H9 (cell line): ENCODE data around the gene GGT6. TPM values are rescaled to one million over a fixed set of nuclear protein-coding genes. Genes with fewer than 3 reads are reported as not detected.

ENCODE experiments used
- DNase-seq: peaks from one replicate; pipeline ENCODE4 v3.0.0-alpha.2; 2017
- H2AFZ ChIP-seq: one replicate; pipeline ENCODE4 v1.6.1; 2013; ENCODE audit warnings: mild to moderate bottlenecking, low read length, control low read depth, moderate library complexity
- H2AK5ac ChIP-seq: 2 replicates; pipeline ENCODE4 v1.6.1; 2013; ENCODE audit warnings: low read length, control low read depth, mixed read lengths; ENCODE audit not compliant: insufficient read length
- H2BK120ac ChIP-seq: one replicate; pipeline ENCODE4 v1.6.1; 2013; ENCODE audit warnings: low read depth, mild to moderate bottlenecking, low read length, control low read depth, inconsistent platforms; ENCODE audit not compliant: poor library complexity, severe bottlenecking
- H2BK12ac ChIP-seq: 2 replicates; pipeline ENCODE4 v1.6.1; 2013; ENCODE audit warnings: low read length, control low read depth, mixed read lengths, low read depth; ENCODE audit not compliant: insufficient read length
- H2BK15ac ChIP-seq: 2 replicates; pipeline ENCODE4 v1.6.1; 2013; ENCODE audit warnings: low read depth, low read length, control low read depth
- H2BK20ac ChIP-seq: one replicate; pipeline ENCODE4 v1.6.1; 2013; ENCODE audit warnings: low read depth, mild to moderate bottlenecking, low read length, control low read depth, inconsistent platforms; ENCODE audit not compliant: poor library complexity, severe bottlenecking
- H2BK5ac ChIP-seq: 2 replicates; pipeline ENCODE4 v1.6.1; 2013; ENCODE audit warnings: low read length, control low read depth, mixed read lengths; ENCODE audit not compliant: insufficient read length
- H3K14ac ChIP-seq: 2 replicates; pipeline ENCODE4 v1.6.1; 2013; ENCODE audit warnings: low read length, control low read depth; ENCODE audit not compliant: insufficient read depth
- H3K18ac ChIP-seq: 2 replicates; pipeline ENCODE4 v1.6.1; 2013; ENCODE audit warnings: low read depth, mild to moderate bottlenecking, mixed read lengths, low read length, control low read depth; ENCODE audit not compliant: insufficient read length
- H3K23ac ChIP-seq: 2 replicates; pipeline ENCODE4 v1.6.1; 2013; ENCODE audit warnings: low read length, control low read depth, mixed read lengths, low read depth; ENCODE audit not compliant: insufficient read length
- H3K23me2 ChIP-seq: 2 replicates; pipeline ENCODE4 v1.6.1; 2013; ENCODE audit warnings: low read depth, mild to moderate bottlenecking, mixed read lengths, low read length, control low read depth; ENCODE audit not compliant: insufficient read length, poor library complexity, severe bottlenecking
- H3K27ac ChIP-seq: 2 replicates; pipeline ENCODE4 v1.5.1; 2013; ENCODE audit warnings: low read length, control low read depth, mixed read lengths, low read depth; ENCODE audit not compliant: insufficient read length
- H3K27me3 ChIP-seq: 2 replicates; pipeline ENCODE4 v1.6.1; 2013; ENCODE audit warnings: low read length, control low read depth, inconsistent platforms; ENCODE audit not compliant: insufficient read depth
- H3K4ac ChIP-seq: 2 replicates; pipeline ENCODE4 v1.6.1; 2013; ENCODE audit warnings: low read depth, mild to moderate bottlenecking, control low read depth, inconsistent platforms, low read length, moderate library complexity
- H3K4me1 ChIP-seq: 2 replicates; pipeline ENCODE4 v1.6.1; 2013; ENCODE audit warnings: low read length, control low read depth, inconsistent platforms; ENCODE audit not compliant: insufficient read depth
- H3K4me2 ChIP-seq: 2 replicates; pipeline ENCODE4 v1.6.1; 2013; ENCODE audit warnings: low read length, control low read depth, mixed read lengths; ENCODE audit not compliant: insufficient read length, insufficient read depth
- H3K56ac ChIP-seq: 2 replicates; pipeline ENCODE4 v1.6.1; 2013; ENCODE audit warnings: low read depth, mild to moderate bottlenecking, mixed read lengths, low read length, control low read depth; ENCODE audit not compliant: insufficient read length
- H3K79me1 ChIP-seq: 2 replicates; pipeline ENCODE4 v1.6.1; 2013; ENCODE audit warnings: low read depth, mild to moderate bottlenecking, moderate library complexity, low read length, control low read depth, inconsistent platforms; ENCODE audit not compliant: insufficient read depth, poor library complexity, severe bottlenecking
- H3K79me2 ChIP-seq: 2 replicates; pipeline ENCODE4 v1.6.1; 2013; ENCODE audit warnings: low read length, control low read depth, inconsistent platforms; ENCODE audit not compliant: insufficient read depth
- H3K9ac ChIP-seq: 2 replicates; pipeline ENCODE4 v1.6.1; 2013; ENCODE audit warnings: low read length, control low read depth, mixed read lengths; ENCODE audit not compliant: insufficient read length; ENCODE audit errors: extremely low read depth
- H3K9me3 ChIP-seq: one replicate; pipeline ENCODE4 v1.6.1; 2013; ENCODE audit warnings: low read depth, low read length, inconsistent platforms; ENCODE audit not compliant: control insufficient read depth
- H3T11ph ChIP-seq: one replicate; pipeline ENCODE4 v1.6.1; 2013; ENCODE audit warnings: mild to moderate bottlenecking, low read length, control low read depth, inconsistent platforms
- H4K20me1 ChIP-seq: one replicate; pipeline ENCODE4 v1.6.1; 2013; ENCODE audit not compliant: control insufficient read depth, insufficient read length, insufficient read depth
- H4K5ac ChIP-seq: 2 replicates; pipeline ENCODE4 v1.6.1; 2013; ENCODE audit warnings: low read depth, mild to moderate bottlenecking, mixed read lengths, low read length, control low read depth; ENCODE audit not compliant: insufficient read length
- H4K8ac ChIP-seq: replicated peaks from 2 replicates; pipeline ENCODE4 v1.6.1; 2013; ENCODE audit warnings: low read length, control low read depth, mixed read lengths, low read depth; ENCODE audit not compliant: insufficient read length
- H4K91ac ChIP-seq: 2 replicates; pipeline ENCODE4 v1.6.1; 2013; ENCODE audit warnings: low read depth, mild to moderate bottlenecking, moderate library complexity, mixed read lengths, low read length, control low read depth; ENCODE audit not compliant: insufficient read length
- H3K27ac Mint-ChIP-seq, 3 experiments: 2 replicates in 2 of 3; 3 replicates in 1 of 3; pipeline ENCODE4 v1.8.0; 2020 to 2021; ENCODE audit warnings: mixed read lengths in 3 of 3, mild to moderate bottlenecking in 1 of 3, moderate library complexity in 1 of 3
- H3K27me3 Mint-ChIP-seq: 2 replicates; pipeline ENCODE4 v1.8.0; 2021; ENCODE audit warnings: low read depth, mild to moderate bottlenecking, moderate library complexity, mixed read lengths
- H3K36me3 Mint-ChIP-seq, 3 experiments: 2 replicates in 2 of 3; 3 replicates in 1 of 3; pipeline ENCODE4 v1.8.0; 2020 to 2021; ENCODE audit warnings: low read depth in 3 of 3, mixed read lengths in 3 of 3; ENCODE audit not compliant: insufficient read depth in 1 of 3
- H3K4me1 Mint-ChIP-seq, 2 experiments: 2 replicates each; pipeline ENCODE4 v1.8.0; 2020; ENCODE audit warnings: mixed read lengths in 2 of 2
- H3K4me3 Mint-ChIP-seq, 2 experiments: 2 replicates in 1 of 2; 3 replicates in 1 of 2; pipeline ENCODE4 v1.8.0; 2020 to 2021; ENCODE audit warnings: mild to moderate bottlenecking in 2 of 2, mixed read lengths in 2 of 2, moderate library complexity in 1 of 2
- H3K9me3 Mint-ChIP-seq, 2 experiments: 2 replicates in 1 of 2; 3 replicates in 1 of 2; pipeline ENCODE4 v1.8.0; 2020; ENCODE audit warnings: mild to moderate bottlenecking in 2 of 2, mixed read lengths in 2 of 2, moderate library complexity in 1 of 2
- CTCF ChIP-seq: fragments of 200-600 bp; sonication (generic); conservative IDR thresholded peaks from 3 replicates; pipeline ENCODE4 v1.8.0; 2021; ENCODE audit warnings: antibody characterized with exemption, mild to moderate bottlenecking
- WGBS: extraction: QIAGEN DNeasy Blood & Tissue Kit; methylation state at CpG from one replicate; pipeline ENCODE4 v1.1.7; 2013; ENCODE audit warnings: missing lambda C conversion rate, low lambda C conversion rate, mixed read lengths; ENCODE audit not compliant: insufficient read length; ENCODE audit errors: extremely low coverage; 5-methylcytosine and 5-hydroxymethylcytosine counted together
- total RNA-seq: library from RNA; stranded (reverse); gene quantifications from 2 replicates; pipeline ENCODE4 v1.2.1, GENCODE V29; 2021

The GGT6 gene
- total RNA-seq, 1 experiment from 2014 or later: 0.17 TPM

DNA sequence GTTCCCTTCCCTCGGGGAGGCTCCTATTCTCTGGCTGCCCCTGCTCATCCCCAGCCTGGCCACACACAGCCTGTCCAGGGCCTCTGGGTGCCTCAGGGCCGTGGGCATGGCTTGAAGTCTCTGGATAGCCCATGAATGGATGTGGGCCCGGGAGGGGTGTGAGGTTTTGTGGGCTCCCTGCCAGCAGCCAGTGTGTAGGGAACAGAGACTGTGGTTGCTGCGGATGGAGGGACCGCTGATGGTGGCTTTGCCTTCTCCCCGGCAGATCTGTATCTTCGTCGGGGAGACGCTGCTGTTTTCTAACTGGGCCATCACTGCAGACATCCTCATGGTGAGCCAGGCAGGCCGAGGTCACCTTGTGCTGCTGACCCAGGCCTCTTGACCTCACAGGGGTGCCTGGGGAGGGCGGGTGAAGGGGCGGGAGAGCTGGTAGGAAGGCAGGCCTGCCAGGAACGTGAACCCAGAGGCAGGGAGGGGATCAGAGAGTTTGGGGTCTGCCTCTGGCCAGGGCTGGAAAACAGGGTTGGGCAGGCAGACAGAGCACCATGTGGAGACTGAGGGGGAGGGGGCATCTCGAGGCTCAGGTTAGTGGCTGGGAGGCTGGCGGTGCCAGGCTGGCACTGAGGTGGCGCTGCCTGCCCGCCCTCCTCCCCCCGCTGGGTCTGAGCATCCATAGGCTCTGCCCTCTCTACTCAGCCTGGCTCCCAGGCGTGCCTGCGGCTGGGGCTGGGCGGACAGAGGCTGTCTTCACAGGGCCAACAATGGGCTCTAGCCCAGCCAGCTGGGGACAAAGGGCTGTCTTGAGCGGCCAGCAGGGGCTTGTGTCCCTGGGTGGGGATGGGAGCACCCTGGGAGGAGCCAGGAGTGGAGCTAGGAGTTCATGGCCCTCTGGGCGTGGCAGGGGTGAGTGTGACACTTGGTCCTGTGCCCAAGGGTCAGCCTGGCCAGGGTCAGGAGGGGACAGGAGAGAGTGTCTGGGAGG is 26.6 kb downstream of the GGT6 start:
- Histone ChIP-seq H3K14ac (no peak overlapping the region; the same call in 1 of the 2 replicates), H2BK15ac (no peak overlapping the region), H3K56ac (no peak overlapping the region), H4K5ac (no peak overlapping the region), H2AFZ (no peak overlapping the region), H3K27me3 (peaks cover 3% of the 10 kb centered on the region; the same call in 1 of the 2 replicates), H2BK5ac (no peak overlapping the region), H3K9ac (no peak overlapping the region), H2BK120ac (no peak overlapping the region), H3K27ac (no peak overlapping the region), H3K79me2 (no peaks in the 10 kb centered on the region), H2BK12ac (no peak overlapping the region), H3K9me3 (no peaks in the 10 kb centered on the region), H4K91ac (no peak overlapping the region), H3K23me2 (no peaks in the 10 kb centered on the region), H3K4me2 (no peak overlapping the region), H3K23ac (no peak overlapping the region), H3K4ac (no peak overlapping the region), H4K20me1 (peaks cover 3% of the 10 kb centered on the region), H3T11ph (no peak overlapping the region), H2BK20ac (no peak overlapping the region), H2AK5ac (no peak overlapping the region), H3K18ac (no peak overlapping the region), H4K8ac (no peak overlapping the region), H3K4me1 (no peaks in the 10 kb centered on the region; the same call in 1 of the 2 replicates), H3K79me1 (no peaks in the 10 kb centered on the region)
- H3K4me3 Mint-ChIP-seq: no peak overlapping the region
- peak overlapping the region in 1 of 3 experiments; percentile 53; a peak in 1 of 7 replicates for H3K27ac Mint-ChIP-seq
- peaks cover 0 to 18% (median 4%) of the 10 kb centered on the region in 3 experiments; a peak in 4 of 7 replicates for H3K36me3 Mint-ChIP-seq
- no peak for DNase-seq
- TF ChIP-seq CTCF: peak; percentile 12; the same call in 1 of the 3 replicates
- no CpG with 5 or more reads among the region's 23 CpGs for WGBS
- H3K9me3 Mint-ChIP-seq: no peaks in the 10 kb centered on the region
- H3K4me1 Mint-ChIP-seq: peaks cover 19 to 20% of the 10 kb centered on the region in 2 experiments
- H3K27me3 Mint-ChIP-seq: peaks cover 60% of the 10 kb centered on the region
